ENCODE results near the gene MGME1. TPM values are rescaled to one million over a fixed set of nuclear protein-coding genes. Genes with fewer than 3 reads are reported as not detected.

Gene MGME1
- total RNA-seq, 2 donors from 2014 or later, result 7.4 to 8.8 TPM

GRCh38 chr20:17961587-17961940 is 7.3 kb upstream of the MGME1 start:
- Histone ChIP-seq H3K4me3 (no peak overlapping the region), H3K9me3 (no peaks in the 10 kb centered on the region), H3K4me1 (ENCODE audit: control insufficient read depth in 1 of 2, low read depth in 2 of 2) (peaks cover 33 to 79% of the 10 kb centered on the region in 2 donors), H3K36me3 (no peaks in the 10 kb centered on the region), H3K27me3 (replicated peaks; ENCODE audit: insufficient read depth) (no peaks in the 10 kb centered on the region), H3K27ac (peak overlapping the region in 1 of 2 donors; percentile 13)
- DNase-seq (ENCODE audit: low spot score) (no peak), ATAC-seq (ENCODE audit: insufficient number of reproducible peaks, low FRiP score, low read depth) (no peak)
- TF ChIP-seq, protein P1, sequence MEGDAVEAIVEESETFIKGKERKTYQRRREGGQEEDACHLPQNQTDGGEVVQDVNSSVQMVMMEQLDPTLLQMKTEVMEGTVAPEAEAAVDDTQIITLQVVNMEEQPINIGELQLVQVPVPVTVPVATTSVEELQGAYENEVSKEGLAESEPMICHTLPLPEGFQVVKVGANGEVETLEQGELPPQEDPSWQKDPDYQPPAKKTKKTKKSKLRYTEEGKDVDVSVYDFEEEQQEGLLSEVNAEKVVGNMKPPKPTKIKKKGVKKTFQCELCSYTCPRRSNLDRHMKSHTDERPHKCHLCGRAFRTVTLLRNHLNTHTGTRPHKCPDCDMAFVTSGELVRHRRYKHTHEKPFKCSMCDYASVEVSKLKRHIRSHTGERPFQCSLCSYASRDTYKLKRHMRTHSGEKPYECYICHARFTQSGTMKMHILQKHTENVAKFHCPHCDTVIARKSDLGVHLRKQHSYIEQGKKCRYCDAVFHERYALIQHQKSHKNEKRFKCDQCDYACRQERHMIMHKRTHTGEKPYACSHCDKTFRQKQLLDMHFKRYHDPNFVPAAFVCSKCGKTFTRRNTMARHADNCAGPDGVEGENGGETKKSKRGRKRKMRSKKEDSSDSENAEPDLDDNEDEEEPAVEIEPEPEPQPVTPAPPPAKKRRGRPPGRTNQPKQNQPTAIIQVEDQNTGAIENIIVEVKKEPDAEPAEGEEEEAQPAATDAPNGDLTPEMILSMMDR (IDR thresholded peaks at IDR 0.05), result no peak

- no peak for ATAC-seq (ENCODE audit: insufficient number of reproducible peaks, low FRiP score, low read depth)
- Histone ChIP-seq H3K27ac (peak overlapping the region in 1 of 2 donors; percentile 34), H3K4me1 (ENCODE audit: control insufficient read depth in 1 of 2, low read depth in 2 of 2) (peaks cover 29 to 79% of the 10 kb centered on the region in 2 donors), H3K9me3 (no peaks in the 10 kb centered on the region), H3K27me3 (replicated peaks; ENCODE audit: insufficient read depth) (no peaks in the 10 kb centered on the region), H3K36me3 (no peaks in the 10 kb centered on the region), H3K4me3 (no peak overlapping the region)
- no peak for DNase-seq (ENCODE audit: low spot score)
- TF ChIP-seq, protein P1 (IDR thresholded peaks at IDR 0.05), result no peak
Measured at GRCh38 chr20:17963114-17963897, 5.5 kb upstream of the MGME1 start.

DNA sequence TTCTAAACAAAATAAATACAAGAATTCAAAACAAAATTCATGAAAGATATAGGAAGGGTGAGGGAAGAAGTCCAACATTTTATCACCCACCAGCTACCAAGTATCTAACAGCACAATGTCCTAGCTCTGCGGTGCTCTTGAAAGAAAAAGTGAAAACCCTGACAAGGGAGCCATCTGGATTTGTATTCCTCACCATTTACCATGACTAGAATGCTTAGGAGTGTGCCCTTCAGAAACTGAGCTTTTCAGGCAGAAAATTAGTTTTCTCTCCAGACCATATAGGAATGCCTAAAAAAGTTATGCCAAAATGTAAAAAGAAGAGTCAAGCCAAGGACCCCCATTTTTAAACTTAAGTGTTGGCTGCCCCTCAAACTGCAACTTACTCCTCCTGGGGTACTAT is 4.7 kb upstream of the MGME1 start:
- TF ChIP-seq, protein P1 (IDR thresholded peaks at IDR 0.05), result no peak
- no peak for ATAC-seq (ENCODE audit: insufficient number of reproducible peaks, low FRiP score, low read depth)
- Histone ChIP-seq H3K27me3 (replicated peaks; ENCODE audit: insufficient read depth) (no peaks in the 10 kb centered on the region), H3K9me3 (no peaks in the 10 kb centered on the region), H3K27ac (no peak overlapping the region), H3K4me3 (no peak overlapping the region), H3K4me1 (ENCODE audit: control insufficient read depth in 1 of 2, low read depth in 2 of 2) (peaks cover 21 to 71% of the 10 kb centered on the region in 2 donors), H3K36me3 (no peaks in the 10 kb centered on the region)
- no peak for DNase-seq (ENCODE audit: low spot score)

DNA sequence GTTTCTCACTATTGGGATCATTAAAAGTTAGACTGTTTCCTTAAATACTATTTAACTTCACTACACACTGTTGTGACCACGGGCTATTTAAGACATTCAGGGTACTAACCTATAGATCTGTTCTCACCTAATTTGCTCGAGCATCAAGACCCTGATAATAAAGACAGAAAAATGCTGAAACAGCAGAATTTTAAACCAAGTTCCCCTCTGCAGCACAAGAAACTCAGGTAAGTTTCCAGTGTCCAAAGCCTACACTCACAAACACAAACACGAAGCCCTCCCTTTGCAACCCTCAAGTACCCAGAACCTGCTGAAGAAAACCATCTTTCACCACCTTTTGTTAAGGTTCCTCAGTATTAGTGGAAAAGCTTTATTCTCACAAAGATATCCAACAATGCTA is 4.2 kb upstream of the MGME1 start:
- TF ChIP-seq, protein P1 (IDR thresholded peaks at IDR 0.05), result no peak
- Histone ChIP-seq H3K4me1 (ENCODE audit: control insufficient read depth in 1 of 2, low read depth in 2 of 2) (peaks cover 17 to 66% of the 10 kb centered on the region in 2 donors), H3K27ac (no peak overlapping the region)

GRCh38 chr20:17965042-17965697 is 3.6 kb upstream of the MGME1 start:
- H3K36me3 ChIP-seq, result no peaks in the 10 kb centered on the region
- peak overlapping the region in 1 of 2 donors; percentile 39 for H3K27ac ChIP-seq
- H3K27me3 ChIP-seq (replicated peaks; ENCODE audit: insufficient read depth), result no peaks in the 10 kb centered on the region
- no peaks in the 10 kb centered on the region for H3K9me3 ChIP-seq
- no peak for ATAC-seq (ENCODE audit: insufficient number of reproducible peaks, low FRiP score, low read depth)
- DNase-seq (ENCODE audit: low spot score), result no peak
- peak overlapping the region; percentile 97 for H3K4me3 ChIP-seq
- TF ChIP-seq, protein P1 (IDR thresholded peaks at IDR 0.05), result no peak
- peaks cover 19 to 66% of the 10 kb centered on the region in 2 donors for H3K4me1 ChIP-seq (ENCODE audit: control insufficient read depth in 1 of 2, low read depth in 2 of 2)

More for the DNA sequence above, 4.2 kb upstream of the MGME1 start:
- H3K36me3 ChIP-seq, result no peaks in the 10 kb centered on the region
- DNase-seq (ENCODE audit: low spot score), result no peak
- ATAC-seq (ENCODE audit: insufficient number of reproducible peaks, low FRiP score, low read depth), result no peak
- H3K9me3 ChIP-seq, result no peaks in the 10 kb centered on the region
- H3K4me3 ChIP-seq, result no peak overlapping the region
- H3K27me3 ChIP-seq (replicated peaks; ENCODE audit: insufficient read depth), result no peaks in the 10 kb centered on the region
